ENCODE measurements around the gene KCNN3.

KCNN3 gene

GRCh38 chr1:154710106-154710505, 160.0 kb downstream of the KCNN3 start:
- no peaks in the 10 kb centered on the region for H3K27me3 ChIP-seq (ENCODE audit: control insufficient read depth in 2 of 2, insufficient read depth in 2 of 2, low read length in 2 of 2)
- H3K9ac ChIP-seq (ENCODE audit: low read depth in 1 of 2, low read length in 2 of 2), result no peak overlapping the region
- H3K4me3 ChIP-seq (ENCODE audit: low read length in 2 of 2), result no peak overlapping the region
- H3K4me1 ChIP-seq (ENCODE audit: control insufficient read depth in 2 of 2, insufficient read depth in 2 of 2, low read length in 2 of 2), result no peaks in the 10 kb centered on the region
- no peaks in the 10 kb centered on the region for H3K36me3 ChIP-seq (ENCODE audit: control insufficient read depth in 2 of 2, insufficient read depth in 2 of 2, low read length in 2 of 2)
- H3K27ac ChIP-seq (ENCODE audit: low read depth in 2 of 2, low read length in 2 of 2), result no peak overlapping the region
- H3K9me3 ChIP-seq (ENCODE audit: control insufficient read depth in 2 of 2, low read length in 2 of 2), result no peaks in the 10 kb centered on the region

GRCh38 chr1:154707901-154708463, 162.1 kb downstream of the KCNN3 start:
- H3K9ac ChIP-seq (ENCODE audit: low read depth in 1 of 2, low read length in 2 of 2), result no peak overlapping the region
- H3K27ac ChIP-seq (ENCODE audit: low read depth in 2 of 2, low read length in 2 of 2), result no peak overlapping the region
- H3K4me1 ChIP-seq (ENCODE audit: control insufficient read depth in 2 of 2, insufficient read depth in 2 of 2, low read length in 2 of 2), result no peaks in the 10 kb centered on the region
- H3K4me3 ChIP-seq (ENCODE audit: low read length in 2 of 2), result no peak overlapping the region
- H3K27me3 ChIP-seq (ENCODE audit: control insufficient read depth in 2 of 2, insufficient read depth in 2 of 2, low read length in 2 of 2), result no peaks in the 10 kb centered on the region
- H3K9me3 ChIP-seq (ENCODE audit: control insufficient read depth in 2 of 2, low read length in 2 of 2), result no peaks in the 10 kb centered on the region
- no peaks in the 10 kb centered on the region for H3K36me3 ChIP-seq (ENCODE audit: control insufficient read depth in 2 of 2, insufficient read depth in 2 of 2, low read length in 2 of 2)

GRCh38 chr1:154706851-154707250, 163.2 kb downstream of the KCNN3 start:
- Histone ChIP-seq H3K9me3 (ENCODE audit: control insufficient read depth in 2 of 2, low read length in 2 of 2) (no peaks in the 10 kb centered on the region), H3K27me3 (ENCODE audit: control insufficient read depth in 2 of 2, insufficient read depth in 2 of 2, low read length in 2 of 2) (no peaks in the 10 kb centered on the region), H3K27ac (ENCODE audit: low read depth in 2 of 2, low read length in 2 of 2) (no peak overlapping the region), H3K36me3 (ENCODE audit: control insufficient read depth in 2 of 2, insufficient read depth in 2 of 2, low read length in 2 of 2) (no peaks in the 10 kb centered on the region), H3K4me3 (ENCODE audit: low read length in 2 of 2) (no peak overlapping the region), H3K4me1 (ENCODE audit: control insufficient read depth in 2 of 2, insufficient read depth in 2 of 2, low read length in 2 of 2) (no peaks in the 10 kb centered on the region), H3K9ac (ENCODE audit: low read depth in 1 of 2, low read length in 2 of 2) (no peak overlapping the region)

DNA sequence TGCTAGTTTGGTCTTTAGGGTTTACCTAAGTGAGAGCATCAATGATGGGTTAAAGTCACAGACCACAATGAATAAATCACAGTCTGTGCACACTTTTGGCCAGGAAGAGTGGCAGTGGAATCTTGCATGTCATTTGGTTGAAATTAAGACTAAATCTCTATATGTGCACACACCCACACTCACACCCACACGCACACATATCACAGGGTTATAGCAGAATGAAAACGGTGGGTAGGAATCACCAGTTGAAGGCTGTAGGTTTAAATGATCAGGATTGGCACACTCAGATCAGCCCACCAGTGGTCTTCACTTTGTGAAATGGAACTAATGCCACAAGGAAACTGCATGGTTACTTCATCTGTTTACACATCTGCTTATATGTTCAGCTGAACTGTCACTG, 164.5 kb downstream of the KCNN3 start:
- no peaks in the 10 kb centered on the region for H3K27me3 ChIP-seq (ENCODE audit: control insufficient read depth in 2 of 2, insufficient read depth in 2 of 2, low read length in 2 of 2)
- H3K27ac ChIP-seq (ENCODE audit: low read depth in 2 of 2, low read length in 2 of 2), result no peak overlapping the region

DNA sequence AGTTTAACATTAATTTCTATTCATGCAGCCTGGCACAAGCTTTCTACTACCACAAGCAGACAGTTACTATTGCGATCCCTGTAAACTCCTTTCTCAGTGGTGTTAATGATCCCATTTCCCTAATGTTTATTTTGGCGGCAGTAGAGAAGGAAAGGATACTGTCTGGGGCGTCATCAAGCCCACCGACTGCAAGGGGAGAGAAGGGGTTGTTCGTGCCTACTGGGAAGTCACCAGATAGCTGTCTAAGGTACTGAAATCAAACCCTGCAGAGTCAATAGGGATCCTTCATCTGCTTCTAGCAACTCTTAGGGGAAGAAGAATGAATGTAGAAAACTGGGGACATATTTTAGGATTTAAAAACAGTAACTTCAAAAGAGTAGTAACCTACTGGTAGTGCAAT, 166.9 kb downstream of the KCNN3 start:
- Histone ChIP-seq H3K4me1 (ENCODE audit: control insufficient read depth in 2 of 2, insufficient read depth in 2 of 2, low read length in 2 of 2) (no peaks in the 10 kb centered on the region), H3K27ac (ENCODE audit: low read depth in 2 of 2, low read length in 2 of 2) (no peak overlapping the region), H3K9ac (ENCODE audit: low read depth in 1 of 2, low read length in 2 of 2) (no peak overlapping the region), H3K27me3 (ENCODE audit: control insufficient read depth in 2 of 2, insufficient read depth in 2 of 2, low read length in 2 of 2) (no peaks in the 10 kb centered on the region), H3K4me3 (ENCODE audit: low read length in 2 of 2) (no peak overlapping the region), H3K36me3 (ENCODE audit: control insufficient read depth in 2 of 2, insufficient read depth in 2 of 2, low read length in 2 of 2) (no peaks in the 10 kb centered on the region), H3K9me3 (ENCODE audit: control insufficient read depth in 2 of 2, low read length in 2 of 2) (no peaks in the 10 kb centered on the region)

More for the DNA sequence above, 164.5 kb downstream of the KCNN3 start:
- Histone ChIP-seq H3K4me1 (ENCODE audit: control insufficient read depth in 2 of 2, insufficient read depth in 2 of 2, low read length in 2 of 2) (no peaks in the 10 kb centered on the region), H3K9me3 (ENCODE audit: control insufficient read depth in 2 of 2, low read length in 2 of 2) (no peaks in the 10 kb centered on the region), H3K9ac (ENCODE audit: low read depth in 1 of 2, low read length in 2 of 2) (no peak overlapping the region), H3K36me3 (ENCODE audit: control insufficient read depth in 2 of 2, insufficient read depth in 2 of 2, low read length in 2 of 2) (no peaks in the 10 kb centered on the region), H3K4me3 (ENCODE audit: low read length in 2 of 2) (no peak overlapping the region)

DNA sequence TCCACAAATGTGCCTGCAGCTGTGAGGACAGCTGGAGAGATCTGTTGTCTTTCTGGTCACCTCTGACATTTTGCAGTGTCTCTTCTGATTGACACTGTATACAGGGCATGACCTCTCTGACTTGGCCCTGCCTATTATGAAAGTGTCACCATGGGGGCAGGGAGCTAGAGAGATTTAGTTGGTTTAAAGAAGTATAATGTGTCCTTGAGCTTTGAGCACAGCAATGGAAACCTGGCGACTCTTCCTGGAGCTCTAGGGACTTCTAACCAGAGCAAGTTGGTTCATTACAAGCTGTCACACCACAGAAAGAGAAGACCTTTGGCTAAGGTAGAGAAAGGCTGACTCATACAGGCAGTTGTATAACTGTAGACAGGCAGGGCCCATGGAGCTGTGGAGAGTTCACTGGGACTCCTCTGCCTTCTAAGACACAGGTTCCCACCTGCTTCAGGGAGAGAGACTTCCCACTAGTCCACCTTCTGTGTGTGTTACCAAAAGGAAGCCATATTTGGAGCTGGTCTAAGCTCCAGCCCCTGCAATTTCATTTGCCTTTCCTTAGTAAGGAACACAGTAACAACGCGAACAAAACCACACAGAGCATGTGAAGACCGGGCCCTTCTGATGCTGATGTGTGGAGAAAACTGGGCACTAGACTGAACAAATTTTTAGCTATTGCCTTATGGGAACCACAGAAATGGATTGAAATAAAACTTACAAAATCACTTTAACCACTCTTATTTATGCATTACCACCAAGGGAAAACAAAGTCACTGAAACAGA, 171.6 kb downstream of the KCNN3 start:
- Histone ChIP-seq H3K27me3 (ENCODE audit: control insufficient read depth in 2 of 2, insufficient read depth in 2 of 2, low read length in 2 of 2) (no peaks in the 10 kb centered on the region), H3K36me3 (ENCODE audit: control insufficient read depth in 2 of 2, insufficient read depth in 2 of 2, low read length in 2 of 2) (no peaks in the 10 kb centered on the region), H3K9ac (ENCODE audit: low read depth in 1 of 2, low read length in 2 of 2) (no peak overlapping the region), H3K27ac (ENCODE audit: low read depth in 2 of 2, low read length in 2 of 2) (no peak overlapping the region), H3K9me3 (ENCODE audit: control insufficient read depth in 2 of 2, low read length in 2 of 2) (no peaks in the 10 kb centered on the region), H3K4me1 (ENCODE audit: control insufficient read depth in 2 of 2, insufficient read depth in 2 of 2, low read length in 2 of 2) (no peaks in the 10 kb centered on the region), H3K4me3 (ENCODE audit: low read length in 2 of 2) (no peak overlapping the region)

GRCh38 chr1:154697710-154698109, 172.4 kb downstream of the KCNN3 start:
- no peaks in the 10 kb centered on the region for H3K36me3 ChIP-seq (ENCODE audit: control insufficient read depth in 2 of 2, insufficient read depth in 2 of 2, low read length in 2 of 2)
- no peak overlapping the region for H3K27ac ChIP-seq (ENCODE audit: low read depth in 2 of 2, low read length in 2 of 2)
- no peaks in the 10 kb centered on the region for H3K27me3 ChIP-seq (ENCODE audit: control insufficient read depth in 2 of 2, insufficient read depth in 2 of 2, low read length in 2 of 2)
- H3K4me1 ChIP-seq (ENCODE audit: control insufficient read depth in 2 of 2, insufficient read depth in 2 of 2, low read length in 2 of 2), result no peaks in the 10 kb centered on the region
- no peaks in the 10 kb centered on the region for H3K9me3 ChIP-seq (ENCODE audit: control insufficient read depth in 2 of 2, low read length in 2 of 2)
- no peak overlapping the region for H3K4me3 ChIP-seq (ENCODE audit: low read length in 2 of 2)
- no peak overlapping the region for H3K9ac ChIP-seq (ENCODE audit: low read depth in 1 of 2, low read length in 2 of 2)

DNA sequence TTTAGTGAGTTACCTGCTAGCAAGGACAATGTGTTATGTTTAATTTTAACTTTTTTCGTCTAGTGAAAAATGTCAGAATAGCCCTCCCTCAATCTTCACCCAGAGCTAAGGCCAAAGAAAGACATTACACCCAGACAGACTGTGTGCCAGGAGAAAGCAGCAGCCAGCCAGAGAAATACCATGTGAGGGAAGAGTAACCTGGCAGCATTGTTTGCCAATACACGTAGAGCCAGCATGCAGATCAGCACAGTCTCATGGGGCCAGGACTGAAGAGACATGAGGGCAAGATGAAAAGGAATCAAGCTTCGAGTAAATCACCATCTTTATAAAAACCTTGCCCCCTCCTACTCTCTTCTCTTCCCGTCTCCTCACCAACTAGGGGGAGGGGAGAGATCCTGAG, 173.6 kb downstream of the KCNN3 start:
- Histone ChIP-seq H3K4me3 (ENCODE audit: low read length in 2 of 2) (no peak overlapping the region), H3K27me3 (ENCODE audit: control insufficient read depth in 2 of 2, insufficient read depth in 2 of 2, low read length in 2 of 2) (no peaks in the 10 kb centered on the region), H3K27ac (ENCODE audit: low read depth in 2 of 2, low read length in 2 of 2) (no peak overlapping the region), H3K36me3 (ENCODE audit: control insufficient read depth in 2 of 2, insufficient read depth in 2 of 2, low read length in 2 of 2) (no peaks in the 10 kb centered on the region), H3K9ac (ENCODE audit: low read depth in 1 of 2, low read length in 2 of 2) (no peak overlapping the region), H3K4me1 (ENCODE audit: control insufficient read depth in 2 of 2, insufficient read depth in 2 of 2, low read length in 2 of 2) (no peaks in the 10 kb centered on the region), H3K9me3 (ENCODE audit: control insufficient read depth in 2 of 2, low read length in 2 of 2) (no peaks in the 10 kb centered on the region)

- no peaks in the 10 kb centered on the region for H3K27me3 ChIP-seq (ENCODE audit: control insufficient read depth in 2 of 2, insufficient read depth in 2 of 2, low read length in 2 of 2)
These were observed 174.1 kb downstream of the KCNN3 start for GRCh38 chr1:154695985-154696384.

DNA sequence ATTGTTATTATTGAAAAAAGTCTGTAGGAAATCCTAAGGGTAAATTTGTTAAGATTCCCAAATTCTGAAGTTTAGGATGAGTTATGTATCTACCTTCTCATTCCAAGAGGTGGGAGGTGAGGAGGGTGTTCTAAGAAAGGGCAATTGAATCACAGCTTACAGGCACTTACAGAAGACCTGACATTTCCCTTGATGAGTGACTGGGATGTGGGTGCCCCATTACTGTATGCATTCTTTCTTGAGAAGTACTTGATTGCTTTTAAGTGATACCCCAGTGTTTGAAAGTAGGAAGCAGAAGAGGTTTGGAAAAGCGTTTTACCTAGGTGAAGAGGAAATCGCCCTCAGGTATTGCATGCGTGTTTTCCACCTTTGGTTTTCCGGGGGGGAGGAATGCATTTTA, 175.1 kb downstream of the KCNN3 start:
- H3K4me3 ChIP-seq (ENCODE audit: low read length in 2 of 2), result no peak overlapping the region
- no peaks in the 10 kb centered on the region for H3K36me3 ChIP-seq (ENCODE audit: control insufficient read depth in 2 of 2, insufficient read depth in 2 of 2, low read length in 2 of 2)
- H3K27me3 ChIP-seq (ENCODE audit: control insufficient read depth in 2 of 2, insufficient read depth in 2 of 2, low read length in 2 of 2), result no peaks in the 10 kb centered on the region
- no peaks in the 10 kb centered on the region for H3K4me1 ChIP-seq (ENCODE audit: control insufficient read depth in 2 of 2, insufficient read depth in 2 of 2, low read length in 2 of 2)
- H3K9ac ChIP-seq (ENCODE audit: low read depth in 1 of 2, low read length in 2 of 2), result no peak overlapping the region
- H3K27ac ChIP-seq (ENCODE audit: low read depth in 2 of 2, low read length in 2 of 2), result no peak overlapping the region
- H3K9me3 ChIP-seq (ENCODE audit: control insufficient read depth in 2 of 2, low read length in 2 of 2), result no peaks in the 10 kb centered on the region

More at GRCh38 chr1:154695985-154696384, 174.1 kb downstream of the KCNN3 start:
- H3K9ac ChIP-seq (ENCODE audit: low read depth in 1 of 2, low read length in 2 of 2), result no peak overlapping the region
- no peaks in the 10 kb centered on the region for H3K4me1 ChIP-seq (ENCODE audit: control insufficient read depth in 2 of 2, insufficient read depth in 2 of 2, low read length in 2 of 2)
- H3K36me3 ChIP-seq (ENCODE audit: control insufficient read depth in 2 of 2, insufficient read depth in 2 of 2, low read length in 2 of 2), result no peaks in the 10 kb centered on the region
- no peaks in the 10 kb centered on the region for H3K9me3 ChIP-seq (ENCODE audit: control insufficient read depth in 2 of 2, low read length in 2 of 2)
- no peak overlapping the region for H3K27ac ChIP-seq (ENCODE audit: low read depth in 2 of 2, low read length in 2 of 2)
- no peak overlapping the region for H3K4me3 ChIP-seq (ENCODE audit: low read length in 2 of 2)
